K562 (cell line): ENCODE results near the gene PTPRT. TPM values are rescaled to one million over a fixed set of nuclear protein-coding genes. Genes with fewer than 3 reads are reported as not detected.

Source experiments
- ATAC-seq: fragments of 200-7000 bp; cut with Tn5 transposase; 3 replicates; pipeline ENCODE4 v1.9.1; 2020; ENCODE audit warnings: moderate library complexity
- BruUV-seq: library from RNA; stranded (reverse); fragments of 400-500 nt; replicated peaks from 2 replicates; lab custom pipeline; 2021; lab: Mats Ljungman, UMichigan
- CTCF ChIA-PET: fragments of 300-600 bp; formaldehyde crosslinking; extraction: SDS; loops from one replicate; lab custom pipeline; 2021; ENCODE audit warnings: low intra/inter-chr PET ratio; lab: Yijun Ruan, JAX
- POLR2A ChIA-PET: fragments of 300-600, 350-650 bp; sonication (Branson Sonifier 250); formaldehyde crosslinking; extraction: SDS; loops from one replicate; lab custom pipeline; 2021; ENCODE audit warnings: antibody characterized with exemption, inconsistent platforms; lab: Yijun Ruan, JAX
- DNase-seq, 4 experiments: peaks; one replicate each; pipeline versions ENCODE4 v3.0.0 to v3.0.0-alpha.2; 2011 to 2018; ENCODE audit warnings: low spot score in 3 of 4, mixed read lengths in 3 of 4; ENCODE audit errors: extremely low read depth in 1 of 4
- FAIRE-seq: peaks from 2 replicates; lab custom pipeline; 2011; peaks lifted over from hg19 to GRCh38; lab: Jason Lieb, UNC
- H2AFZ ChIP-seq: 2 replicates; pipeline ENCODE4 v1.6.0; 2011; ENCODE audit warnings: low read depth, low read length, control low read depth, inconsistent platforms
- H3K27ac ChIP-seq: fragments of 200-600 bp; 3 replicates; pipeline ENCODE4 v1.8.0; 2011; ENCODE audit warnings: low read depth, mild to moderate bottlenecking, control low read depth, inconsistent platforms, low read length, moderate library complexity, mixed read lengths; ENCODE audit errors: extremely low read depth
- H3K27me3 ChIP-seq, 2 experiments: fragments of 300-600 bp in 1 of 2; 2 replicates in 1 of 2; 3 replicates in 1 of 2; pipeline versions ENCODE4 v1.6.0 to v1.8.0; 2011; ENCODE audit warnings: inconsistent platforms in 2 of 2, low read length in 2 of 2, mild to moderate bottlenecking in 1 of 2, mixed read lengths in 1 of 2, moderate library complexity in 1 of 2; ENCODE audit not compliant: control insufficient read depth in 2 of 2, insufficient read depth in 2 of 2
- H3K36me3 ChIP-seq: fragments of 300-600 bp; 3 replicates; pipeline ENCODE4 v1.8.0; 2011; ENCODE audit warnings: mild to moderate bottlenecking, low read length, inconsistent platforms; ENCODE audit not compliant: control insufficient read depth, insufficient read depth
- H3K4me1 ChIP-seq, 2 experiments: fragments of 200-600 bp in 1 of 2; replicated peaks in 1 of 2; 2 replicates in 1 of 2; 3 replicates in 1 of 2; pipeline versions ENCODE4 v1.5.1 to v1.8.0; 2011; ENCODE audit warnings: inconsistent platforms in 2 of 2, low read length in 2 of 2, mild to moderate bottlenecking in 1 of 2, mixed read lengths in 1 of 2, moderate library complexity in 1 of 2; ENCODE audit not compliant: control insufficient read depth in 2 of 2, insufficient read depth in 2 of 2
- H3K4me2 ChIP-seq: 2 replicates; pipeline ENCODE4 v1.6.1; 2011; ENCODE audit warnings: low read length, control low read depth, inconsistent platforms, mixed read lengths; ENCODE audit not compliant: insufficient read depth
- H3K4me3 ChIP-seq: fragments of 200-600 bp; sonication (generic), shearing (Covaris generic); 2 replicates; pipeline ENCODE4 v1.5.1; 2016; ENCODE audit warnings: control low read depth, inconsistent platforms
- H3K79me2 ChIP-seq: fragments of 200-600 bp; 3 replicates; pipeline ENCODE4 v1.8.0; 2011; ENCODE audit warnings: low read length, inconsistent platforms; ENCODE audit not compliant: control insufficient read depth, insufficient read depth
- H3K9ac ChIP-seq, 2 experiments: 2 replicates each; pipeline versions ENCODE4 v1.6.0 to v1.6.1; 2011; ENCODE audit warnings: low read depth in 2 of 2, low read length in 2 of 2, control low read depth in 1 of 2, inconsistent platforms in 1 of 2, mild to moderate bottlenecking in 1 of 2, mixed read lengths in 1 of 2; ENCODE audit not compliant: insufficient read depth in 1 of 2
- H3K9me1 ChIP-seq: one replicate; pipeline ENCODE4 v1.6.0; 2011; ENCODE audit warnings: inconsistent platforms, mild to moderate bottlenecking, low read length, moderate library complexity; ENCODE audit not compliant: control insufficient read depth, insufficient read depth
- H3K9me3 ChIP-seq: replicated peaks from 2 replicates; pipeline ENCODE4 v1.5.1; 2011; ENCODE audit warnings: low read depth, low read length, inconsistent platforms; ENCODE audit not compliant: control insufficient read depth, insufficient read depth
- H4K20me1 ChIP-seq: replicated peaks from 2 replicates; pipeline ENCODE4 v1.6.1; 2011; ENCODE audit warnings: low read length, inconsistent platforms, mixed read lengths; ENCODE audit not compliant: control insufficient read depth, insufficient read depth
- HOXB6 ChIP-seq: fragments of 250-450 bp; sonication (Bioruptor Pico); IDR thresholded peaks from 2 replicates; pipeline ENCODE4 v1.5.1; 2022; ENCODE audit warnings: mild to moderate bottlenecking, borderline replicate concordance
- KLF10 ChIP-seq: fragments of 250-450 bp; sonication (Bioruptor Pico); IDR thresholded peaks from 2 replicates; pipeline ENCODE4 v1.6.1; 2021; ENCODE audit warnings: matching md5 sums
- NR2C1 ChIP-seq, 2 experiments: fragments of 450-650 bp; IDR thresholded peaks; 2 replicates each; pipeline ENCODE4 v1.6.1; 2017; ENCODE audit warnings: mild to moderate bottlenecking in 2 of 2, antibody characterized with exemption in 1 of 2, inconsistent platforms in 1 of 2, missing compliant biosample characterization in 1 of 2, missing genetic modification characterization in 1 of 2
- SRSF3 ChIP-seq: fragments of 200-400 bp; formaldehyde crosslinking; IDR thresholded peaks from 2 replicates; pipeline ENCODE4 v1.6.1; 2016; ENCODE audit warnings: mild to moderate bottlenecking, low read length, moderate library complexity; ENCODE audit not compliant: insufficient read depth
- ZFP91 ChIP-seq: sonication (generic); formaldehyde crosslinking; IDR thresholded peaks from 2 replicates; pipeline ENCODE4 v1.8.0; 2022; ENCODE audit warnings: mild to moderate bottlenecking, missing genetic modification reagents
- WGBS: fragments of 100-300 bp; shearing (Covaris generic); methylation state at CpG from one replicate; pipeline ENCODE4 v1.1.6; 2016; ENCODE audit warnings: low coverage, mixed read lengths; ENCODE audit not compliant: insufficient coverage; ENCODE audit errors: missing lambda C conversion rate; 5-methylcytosine and 5-hydroxymethylcytosine counted together
- in situ Hi-C: fragments of 300-500 bp; cut with MboI; formaldehyde crosslinking; loops from 4 replicates; pipeline ENCODE4 v1.15.0; 2018; ENCODE audit warnings: inconsistent platforms, mixed read lengths
- intact Hi-C: fragments of 100-400 bp; cut with micrococcal nuclease; formaldehyde crosslinking; loops from 2 replicates; pipeline ENCODE4 v1.14.2; 2022
- polyA plus RNA-seq, 8 experiments: library from polyadenylated mRNA; depleted of rRNA in 4 of 8; stranded (reverse) in 5 of 8; unstranded in 3 of 8; fragments of >200 nt; fragmentation: Nextera tagmentation in 2 of 8; fragmentation: Illumina TruSeq in 1 of 8; extraction: Ambion mirVana in 2 of 8; extraction: Trizol in 1 of 8; gene quantifications; 2 replicates each; pipeline versions ENCODE4 v1.2.1 to v1.2.3, GENCODE V29; 2011 to 2014; ENCODE audit warnings: inconsistent platforms in 1 of 8, missing spikeins in 1 of 8
- total RNA-seq, 7 experiments: library from RNA; depleted of rRNA in 6 of 7; stranded (reverse); fragments of >200 nt in 6 of 7; fragmentation: Illumina TruSeq in 2 of 7; extraction: Trizol in 2 of 7; gene quantifications; 2 replicates each; pipeline versions ENCODE4 v1.2.1 to v1.2.3, GENCODE V29; 2011 to 2021; ENCODE audit warnings: low replicate concordance in 1 of 7
- TF ChIP-seq, protein P1 (sequence below), 2 experiments: IDR thresholded peaks; 2 replicates each; pipeline ENCODE4 v1.6.1; 2011; ENCODE audit warnings: borderline replicate concordance in 1 of 2, control low read depth in 1 of 2, low read depth in 1 of 2, low read length in 1 of 2, mild to moderate bottlenecking in 1 of 2, mixed read lengths in 1 of 2, moderate library complexity in 1 of 2; ENCODE audit not compliant: insufficient read depth in 1 of 2, insufficient read length in 1 of 2, poor library complexity in 1 of 2, severe bottlenecking in 1 of 2; ENCODE audit errors: extremely low read depth in 1 of 2
- TF ChIP-seq, protein P2 (sequence below): fragments of 250-450 bp; sonication (Bioruptor Pico); IDR thresholded peaks from 2 replicates; pipeline ENCODE4 v1.5.0; 2021

Gene PTPRT
- total and polyA plus RNA-seq, 9 of the 15 experiments (the other 6 are each of a cell fraction or from before 2014, with no cell fraction given) = not detected

DNA sequence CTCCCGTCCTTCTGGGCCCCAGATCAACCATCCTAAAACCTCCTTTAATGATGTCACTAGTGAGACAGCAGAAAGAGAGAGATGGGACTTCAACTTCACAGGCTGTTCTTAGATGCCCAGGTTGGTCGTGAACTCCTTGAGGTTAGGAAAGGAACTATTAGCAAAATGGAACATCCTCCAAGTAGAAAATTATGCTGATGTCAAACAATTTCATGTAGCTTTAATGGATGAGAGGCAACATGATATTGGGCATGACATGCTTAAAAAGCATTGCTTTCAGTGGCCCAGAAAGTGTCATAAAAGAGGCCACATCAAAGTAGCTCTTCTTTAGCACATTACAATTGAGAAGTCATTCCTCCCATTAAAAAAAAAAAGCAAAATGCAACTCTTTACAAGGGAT, 248.1 kb downstream of the PTPRT start:
- intact Hi-C loops = no loop called here
- DNase-seq (no peak), FAIRE-seq (no peak), ATAC-seq (no peak)
- ChIA-PET POLR2A (no interaction called here), CTCF (no interaction called here)
- Histone ChIP-seq H3K79me2 (no peaks in the 10 kb centered on the region), H3K9me3 (no peaks in the 10 kb centered on the region), H3K27ac (no peak overlapping the region), H3K9me1 (no peaks in the 10 kb centered on the region), H3K4me2 (no peak overlapping the region), H2AFZ (no peak overlapping the region), H3K36me3 (no peaks in the 10 kb centered on the region), H3K27me3 (no peaks in the 10 kb centered on the region; a peak in 1 of 5 replicates), H4K20me1 (no peaks in the 10 kb centered on the region), H3K4me1 (no peaks in the 10 kb centered on the region), H3K9ac (no peak overlapping the region), H3K4me3 (no peak overlapping the region)
- 0% methylated on average over 2 of the region's 2 CpGs for WGBS
- in situ Hi-C loops = no loop called here
- TF ChIP-seq HOXB6 = no peak
- TF ChIP-seq, protein P1, sequence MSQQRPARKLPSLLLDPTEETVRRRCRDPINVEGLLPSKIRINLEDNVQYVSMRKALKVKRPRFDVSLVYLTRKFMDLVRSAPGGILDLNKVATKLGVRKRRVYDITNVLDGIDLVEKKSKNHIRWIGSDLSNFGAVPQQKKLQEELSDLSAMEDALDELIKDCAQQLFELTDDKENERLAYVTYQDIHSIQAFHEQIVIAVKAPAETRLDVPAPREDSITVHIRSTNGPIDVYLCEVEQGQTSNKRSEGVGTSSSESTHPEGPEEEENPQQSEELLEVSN (IDR thresholded peaks at IDR 0.05; ENCODE audit: borderline replicate concordance in 1 of 2, extremely low read depth in 1 of 2, insufficient read depth in 1 of 2, insufficient read length in 1 of 2, low read depth in 1 of 2, low read length in 1 of 2, poor library complexity in 1 of 2, severe bottlenecking in 1 of 2) = no peak
- no TSS peak for BruUV-seq

DNA sequence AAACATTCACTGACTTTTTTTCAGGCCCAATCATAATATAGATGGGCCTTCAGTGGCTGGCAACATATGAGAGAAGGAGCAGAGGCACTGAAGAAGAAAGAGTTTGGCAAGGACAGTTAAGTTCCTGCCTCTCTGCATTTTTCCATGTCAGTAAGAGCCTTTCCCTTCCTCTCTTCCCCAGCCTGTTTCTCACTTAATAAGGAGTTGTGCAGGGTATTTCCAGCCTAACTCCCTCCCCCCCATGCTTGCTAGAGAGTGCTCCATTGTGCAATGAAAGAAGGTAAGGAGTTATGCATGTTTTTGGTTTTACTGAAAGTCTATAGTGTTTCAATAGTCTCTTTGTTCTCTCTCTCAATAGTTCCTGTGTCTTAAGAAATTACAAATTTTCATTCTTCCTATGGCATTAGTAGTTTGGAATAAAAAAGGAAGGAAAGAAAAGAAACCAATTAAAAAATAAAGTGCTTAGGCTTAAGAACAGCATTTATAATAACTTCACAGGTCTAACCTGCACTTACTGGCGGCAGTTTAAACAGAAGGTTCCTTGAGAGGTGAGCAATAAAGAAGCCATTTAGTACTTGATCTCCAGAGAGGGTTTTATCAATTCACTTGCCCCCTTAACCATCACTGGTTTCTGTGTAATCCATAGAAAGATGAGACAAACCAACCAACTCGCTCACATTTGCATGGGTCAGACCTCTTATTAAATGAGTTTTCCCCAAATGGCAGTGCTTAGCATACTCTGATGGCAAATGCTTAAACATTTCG, 251.1 kb downstream of the PTPRT start:
- no peak for FAIRE-seq
- Histone ChIP-seq H4K20me1 (no peaks in the 10 kb centered on the region), H3K9me1 (no peaks in the 10 kb centered on the region), H3K4me3 (no peak overlapping the region), H3K9ac (no peak overlapping the region), H3K79me2 (no peaks in the 10 kb centered on the region), H3K27me3 (no peaks in the 10 kb centered on the region; a peak in 1 of 5 replicates), H2AFZ (no peak overlapping the region), H3K27ac (no peak overlapping the region), H3K36me3 (no peaks in the 10 kb centered on the region), H3K4me2 (no peak overlapping the region), H3K4me1 (no peaks in the 10 kb centered on the region), H3K9me3 (no peaks in the 10 kb centered on the region)
- no peak for DNase-seq
- BruUV-seq = no TSS peak
- ATAC-seq = no peak
- WGBS = 0% methylated on average over 3 of the region's 3 CpGs
- in situ Hi-C loops (no loop called here), intact Hi-C loops (no loop called here)
- ChIA-PET CTCF (no interaction called here), POLR2A (no interaction called here)
- TF ChIP-seq, protein P2, sequence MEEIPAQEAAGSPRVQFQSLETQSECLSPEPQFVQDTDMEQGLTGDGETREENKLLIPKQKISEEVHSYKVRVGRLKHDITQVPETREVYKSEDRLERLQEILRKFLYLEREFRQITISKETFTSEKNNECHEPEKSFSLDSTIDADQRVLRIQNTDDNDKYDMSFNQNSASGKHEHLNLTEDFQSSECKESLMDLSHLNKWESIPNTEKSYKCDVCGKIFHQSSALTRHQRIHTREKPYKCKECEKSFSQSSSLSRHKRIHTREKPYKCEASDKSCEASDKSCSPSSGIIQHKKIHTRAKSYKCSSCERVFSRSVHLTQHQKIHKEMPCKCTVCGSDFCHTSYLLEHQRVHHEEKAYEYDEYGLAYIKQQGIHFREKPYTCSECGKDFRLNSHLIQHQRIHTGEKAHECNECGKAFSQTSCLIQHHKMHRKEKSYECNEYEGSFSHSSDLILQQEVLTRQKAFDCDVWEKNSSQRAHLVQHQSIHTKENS (CRISPR knock-in tag) = no peak
- TF ChIP-seq KLF10 (no peak), ZFP91 (CRISPR knock-in tag) (no peak), NR2C1 (IDR thresholded peaks at IDR 0.05) (no peak), NR2C1 (tag; IDR thresholded peaks at IDR 0.05) (no peak), SRSF3 (no peak)
